ENCODE measurements around the gene ZBTB33.
A peak's percentile ranks its signal among the peaks of the same experiment; 100 is the strongest.

The ZBTB33 gene

GRCh38 chrX:120242813-120243212 is 7.8 kb upstream of the ZBTB33 start:
- in situ Hi-C loops (cut with MboI; ENCODE audit: low pct_unique_long_range_greater_than_20kb, low sequenced_read_pairs, unreplicated experiment) = loop anchor here (25.0 kb wide), 1 partner anchor 131 kb away; the partner anchor contains the start of gene RHOXF1
- no peak for DNase-seq (ENCODE audit: low spot score)
- no peak for TF ChIP-seq CTCF (IDR thresholded peaks at IDR 0.05; ENCODE audit: extremely low read depth, insufficient read depth, missing control alignments)

DNA sequence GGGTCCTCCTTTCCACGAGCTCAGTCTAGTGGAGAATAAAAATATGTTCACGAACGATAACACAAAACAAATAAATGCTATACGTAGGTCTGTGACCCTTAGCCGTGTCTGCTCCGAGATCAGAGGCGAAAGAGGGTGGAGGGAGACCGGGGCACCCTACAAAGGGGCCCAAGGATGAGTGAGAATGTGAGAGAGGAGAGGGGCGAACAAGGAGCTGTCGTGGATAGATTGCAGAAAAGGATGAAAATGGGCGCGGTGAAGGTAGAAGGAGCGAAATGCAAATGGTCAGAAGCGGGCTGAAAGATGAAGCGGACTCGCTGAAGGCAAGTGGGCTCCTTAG is 6.2 kb upstream of the ZBTB33 start:
- DNase-seq (ENCODE audit: low spot score) = no peak
- TF ChIP-seq CTCF (IDR thresholded peaks at IDR 0.05; ENCODE audit: extremely low read depth, insufficient read depth, missing control alignments) = no peak
- in situ Hi-C loops (cut with MboI; ENCODE audit: low pct_unique_long_range_greater_than_20kb, low sequenced_read_pairs, unreplicated experiment) = loop anchor here (25.0 kb wide), 1 partner anchor 132 kb away; the partner anchor contains the start of gene RHOXF1

GRCh38 chrX:120244735-120245498 is 5.7 kb upstream of the ZBTB33 start:
- TF ChIP-seq CTCF (IDR thresholded peaks at IDR 0.05; ENCODE audit: extremely low read depth, insufficient read depth, missing control alignments) = no peak
- in situ Hi-C loops (cut with MboI; ENCODE audit: low pct_unique_long_range_greater_than_20kb, low sequenced_read_pairs, unreplicated experiment) = loop anchor here (25.0 kb wide), 1 partner anchor 133 kb away; the partner anchor contains the start of gene RHOXF1
- DNase-seq (ENCODE audit: low spot score) = peak; percentile 44

GRCh38 chrX:120251471-120252011 is 929 bp downstream of the ZBTB33 start:
- no peak for DNase-seq (ENCODE audit: low spot score)

GRCh38 chrX:120253784-120254183 is 3.2 kb downstream of the ZBTB33 start:
- no peak for DNase-seq (ENCODE audit: low spot score)
- in situ Hi-C loops (cut with MboI; ENCODE audit: low pct_unique_long_range_greater_than_20kb, low sequenced_read_pairs, unreplicated experiment) = no loop called here
- TF ChIP-seq CTCF (IDR thresholded peaks at IDR 0.05; ENCODE audit: extremely low read depth, insufficient read depth, missing control alignments) = no peak

More at GRCh38 chrX:120251471-120252011, 929 bp downstream of the ZBTB33 start:
- in situ Hi-C loops (cut with MboI; ENCODE audit: low pct_unique_long_range_greater_than_20kb, low sequenced_read_pairs, unreplicated experiment) = no loop called here
- TF ChIP-seq CTCF (IDR thresholded peaks at IDR 0.05; ENCODE audit: extremely low read depth, insufficient read depth, missing control alignments) = no peak

GRCh38 chrX:120260369-120260768 is 9.8 kb downstream of the ZBTB33 start:
- TF ChIP-seq CTCF (IDR thresholded peaks at IDR 0.05; ENCODE audit: extremely low read depth, insufficient read depth, missing control alignments) = no peak
- in situ Hi-C loops (cut with MboI; ENCODE audit: low pct_unique_long_range_greater_than_20kb, low sequenced_read_pairs, unreplicated experiment) = no loop called here
- DNase-seq (ENCODE audit: low spot score) = no peak

Data from GM13977 (cell line).